GM18498 (cell line): Measurements from ENCODE around the gene ST3GAL5.

ENCODE experiments used
- ATAC-seq: cut with Tn5 transposase; IDR thresholded peaks from one replicate; pipeline ENCODE4 v1.9.1; 2021; ENCODE audit warnings: mild to moderate bottlenecking, moderate library complexity; ENCODE audit not compliant: unreplicated experiment

The ST3GAL5 gene

DNA sequence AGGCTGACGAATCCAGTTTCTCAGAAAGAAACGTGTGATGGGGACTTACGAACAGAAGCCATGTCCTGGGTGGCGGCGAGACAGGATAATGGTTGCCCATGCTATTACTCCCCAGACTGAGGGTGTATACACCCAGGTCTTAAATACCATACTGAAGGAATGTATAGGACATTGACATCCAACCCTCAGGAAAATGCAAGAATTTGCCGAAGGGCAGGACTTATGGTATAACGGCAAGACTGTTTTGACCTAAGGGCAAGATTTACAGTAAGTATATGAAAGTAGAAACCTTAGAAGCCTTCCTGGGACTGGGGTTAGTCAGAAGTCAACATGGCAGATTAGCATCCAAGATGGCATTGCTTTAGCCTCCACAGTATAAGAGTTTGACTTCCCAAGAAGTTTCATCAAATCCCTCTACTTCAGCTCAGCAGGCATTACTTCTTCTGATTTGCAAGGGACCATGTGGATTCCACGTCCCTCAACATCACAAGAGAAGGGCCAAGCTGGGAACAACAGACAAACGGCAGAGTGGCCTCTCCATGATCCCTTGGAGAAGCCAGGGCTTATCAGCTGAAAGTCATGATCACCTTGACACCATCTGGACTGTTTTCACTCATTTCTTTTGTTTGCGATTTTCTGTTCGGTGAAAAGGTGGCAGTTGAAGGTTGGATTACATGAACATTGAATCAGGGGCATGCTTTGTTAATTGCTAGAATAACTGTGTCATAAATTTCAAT lies 21.1 kb downstream of the ST3GAL5 start:
- ATAC-seq: no peak

- no peak for ATAC-seq
Measured at GRCh38 chr2:85867121-85867520, 21.7 kb downstream of the ST3GAL5 start.

GRCh38 chr2:85866165-85866659 lies 22.6 kb downstream of the ST3GAL5 start:
- no peak for ATAC-seq

- peak; percentile 63 for ATAC-seq
Measured at GRCh38 chr2:85865539-85866164, 23.1 kb downstream of the ST3GAL5 start.

GRCh38 chr2:85864654-85865053 lies 24.1 kb downstream of the ST3GAL5 start:
- no peak for ATAC-seq

GRCh38 chr2:85862426-85862825 lies 26.4 kb downstream of the ST3GAL5 start:
- ATAC-seq: no peak

DNA sequence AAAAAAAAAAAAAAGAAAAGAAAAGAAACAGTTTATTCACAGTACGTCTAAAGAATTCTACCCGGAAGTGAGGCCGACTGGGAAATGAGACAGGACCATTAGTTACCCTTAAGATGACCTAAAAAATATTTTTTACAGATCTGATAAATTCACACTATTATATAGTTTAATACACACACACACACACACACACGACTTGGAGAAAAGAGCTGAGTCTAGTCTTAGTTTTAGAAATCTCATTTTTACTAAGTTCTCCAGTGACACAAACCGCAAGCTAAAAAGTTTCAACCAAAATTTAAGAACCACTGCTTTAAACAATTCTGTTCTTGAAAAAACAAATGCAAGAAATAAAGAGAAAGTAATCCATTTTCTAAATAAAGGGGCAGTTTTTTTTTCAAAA lies 27.1 kb downstream of the ST3GAL5 start:
- ATAC-seq: no peak

DNA sequence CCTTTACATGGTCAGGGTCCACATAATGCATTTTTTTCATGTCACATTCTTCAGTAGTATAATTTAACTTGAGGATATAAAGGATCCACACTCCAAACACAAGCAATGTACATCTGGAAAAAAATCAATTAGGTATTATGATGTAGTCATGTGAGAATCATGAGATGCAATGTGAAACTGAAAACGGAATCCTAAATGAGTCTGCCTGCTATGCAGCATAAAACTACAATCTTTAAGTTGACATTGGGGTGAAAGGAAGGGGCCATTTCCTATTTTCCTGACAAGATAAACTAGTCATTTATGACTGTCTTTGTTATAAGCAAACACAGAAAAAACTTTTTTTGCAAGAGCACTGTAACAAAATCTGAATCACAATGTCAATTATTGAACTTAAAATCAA lies 27.6 kb downstream of the ST3GAL5 start:
- peak; percentile 76 for ATAC-seq

GRCh38 chr2:85858841-85859240 lies 29.9 kb downstream of the ST3GAL5 start:
- no peak for ATAC-seq

DNA sequence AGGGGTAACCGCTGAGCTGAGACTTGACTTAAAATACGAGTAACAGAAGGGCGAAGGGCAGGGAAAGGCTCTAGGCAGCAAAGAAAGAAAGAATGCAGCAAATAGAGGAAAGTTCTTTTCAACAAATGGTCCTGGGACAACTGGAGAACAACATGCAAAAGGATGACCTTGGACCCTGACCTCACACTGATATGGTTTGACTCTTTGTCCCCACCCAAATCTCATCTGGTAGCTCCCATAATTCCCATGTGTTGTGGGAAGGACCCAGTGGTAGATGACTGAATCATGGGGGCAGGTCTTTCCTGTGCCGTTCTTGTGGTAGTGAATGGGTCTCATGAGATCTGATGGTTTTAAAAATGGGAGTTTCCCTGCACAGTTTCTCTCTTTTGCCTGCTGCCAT lies 33.9 kb downstream of the ST3GAL5 start:
- ATAC-seq: no peak

DNA sequence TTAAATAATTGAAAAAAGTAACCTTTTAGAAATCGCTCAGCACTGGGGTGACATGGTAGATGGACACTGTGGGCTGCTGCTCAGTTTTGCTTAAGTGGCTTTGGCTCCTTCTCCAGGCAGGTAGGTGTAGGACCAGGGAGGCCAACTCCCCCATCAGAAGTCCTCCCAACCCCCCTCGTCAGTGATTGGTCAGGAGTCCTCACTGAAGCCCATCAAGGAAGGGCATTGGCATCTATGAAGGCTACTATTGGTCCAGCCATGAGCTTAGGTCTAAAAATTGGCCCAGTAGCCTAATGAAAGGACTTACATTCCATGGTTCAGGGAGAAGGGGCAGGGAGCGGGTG lies 34.7 kb downstream of the ST3GAL5 start:
- ATAC-seq: peak; percentile 14

- ATAC-seq: peak; percentile 52
Measured at GRCh38 chr2:85853499-85854165, 35.2 kb downstream of the ST3GAL5 start.

DNA sequence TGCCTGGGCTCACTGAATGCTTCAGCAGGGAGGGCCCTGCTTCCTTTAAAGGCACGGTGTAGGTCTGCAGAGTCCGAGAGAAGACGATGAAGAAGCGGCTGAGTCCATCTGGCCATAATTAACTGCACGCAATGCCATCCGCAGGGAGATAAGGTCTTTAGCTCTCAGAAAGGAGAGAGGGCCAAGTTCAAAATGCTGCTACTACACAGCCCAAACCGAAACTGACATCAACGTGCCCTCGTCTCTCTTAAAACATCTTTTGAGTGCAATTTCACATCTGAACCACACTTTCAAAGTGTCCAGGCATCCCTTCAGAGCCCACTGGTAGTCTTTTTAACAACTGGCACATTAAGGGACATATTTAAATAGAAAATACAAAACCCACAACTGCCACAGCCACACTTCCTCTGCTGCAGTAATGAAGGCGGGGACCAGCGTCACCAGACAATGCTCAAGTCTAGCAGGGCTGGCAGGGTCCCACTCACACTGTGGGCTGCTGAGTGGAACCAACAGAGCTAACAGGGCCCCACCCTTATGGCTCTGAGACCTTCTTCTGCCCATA lies 35.8 kb downstream of the ST3GAL5 start:
- ATAC-seq: peak; percentile 80

DNA sequence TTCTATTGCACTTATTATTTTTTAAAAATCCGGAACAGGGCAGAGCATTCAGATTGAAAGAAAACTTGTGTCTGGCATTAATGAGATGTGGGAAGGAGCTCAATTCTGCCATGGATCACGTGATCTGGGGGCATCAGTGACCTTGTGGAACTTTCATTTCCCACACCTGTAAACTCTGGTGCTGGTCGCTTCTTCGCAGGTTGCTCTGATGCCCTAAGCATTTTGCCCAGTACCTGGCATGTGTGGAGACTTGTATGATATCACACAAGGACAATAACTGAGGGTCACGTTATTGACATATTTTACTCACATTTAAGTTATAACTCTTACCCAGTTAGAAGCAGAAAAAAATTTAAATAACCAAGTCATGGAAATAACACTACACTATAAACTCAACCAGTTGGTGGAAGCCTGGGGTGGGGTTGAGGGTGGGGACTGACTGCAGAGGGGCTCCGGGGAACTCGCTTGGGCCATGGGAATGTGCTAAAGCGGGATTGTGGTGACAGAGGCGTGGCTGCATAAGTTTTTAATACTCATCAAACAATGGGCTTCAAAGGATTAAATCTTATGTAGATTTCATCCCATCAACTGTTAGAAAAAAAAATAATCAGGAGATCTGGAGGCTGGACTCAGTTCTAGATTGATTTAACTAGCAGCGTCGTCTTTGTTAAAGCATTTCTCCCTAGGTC lies 36.5 kb downstream of the ST3GAL5 start:
- no peak for ATAC-seq

DNA sequence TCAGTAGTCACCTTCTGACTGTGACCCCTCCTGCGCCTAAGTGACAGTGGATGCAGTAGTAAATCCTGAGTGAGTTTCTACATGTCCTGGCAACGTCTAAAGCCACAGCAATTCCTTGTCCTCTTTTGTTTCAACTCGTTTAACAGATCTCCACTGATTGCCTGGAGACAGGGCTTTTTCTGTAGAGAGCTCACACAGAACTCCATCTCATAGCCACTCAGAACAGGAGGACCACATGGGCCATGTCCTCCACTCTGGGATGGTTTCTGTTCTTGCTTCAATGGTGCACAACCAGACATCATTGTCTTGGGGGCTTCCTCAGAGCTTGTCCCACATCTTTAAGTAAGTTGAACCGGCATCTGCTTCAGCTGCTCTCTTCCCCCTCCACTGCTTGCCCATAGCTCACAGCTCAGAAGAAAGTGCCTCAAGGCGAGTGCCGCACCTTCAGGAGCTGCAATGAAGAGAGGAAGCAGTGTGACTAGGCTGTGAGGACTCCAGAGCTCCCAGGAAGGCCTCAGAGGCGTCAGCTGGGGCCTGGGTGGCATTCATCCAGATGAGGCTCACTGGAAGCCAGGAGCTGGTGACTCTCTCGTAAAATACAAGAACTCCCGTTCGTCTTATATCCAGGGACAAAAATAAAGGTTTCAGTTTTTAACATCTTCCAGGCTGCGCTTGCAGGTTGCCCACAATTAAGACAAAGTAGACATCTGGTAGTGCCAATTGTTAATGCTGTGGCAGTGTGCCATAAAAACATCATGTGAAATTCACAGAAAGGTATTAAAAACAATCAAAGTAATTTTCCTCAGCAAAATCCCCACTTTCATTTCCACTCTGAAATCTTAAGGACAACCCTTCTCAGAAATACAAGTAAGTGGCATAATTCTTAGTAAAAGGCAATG lies 37.3 kb downstream of the ST3GAL5 start:
- ATAC-seq: no peak

- ATAC-seq: no peak
Measured at GRCh38 chr2:85850451-85850850, 38.3 kb downstream of the ST3GAL5 start.

DNA sequence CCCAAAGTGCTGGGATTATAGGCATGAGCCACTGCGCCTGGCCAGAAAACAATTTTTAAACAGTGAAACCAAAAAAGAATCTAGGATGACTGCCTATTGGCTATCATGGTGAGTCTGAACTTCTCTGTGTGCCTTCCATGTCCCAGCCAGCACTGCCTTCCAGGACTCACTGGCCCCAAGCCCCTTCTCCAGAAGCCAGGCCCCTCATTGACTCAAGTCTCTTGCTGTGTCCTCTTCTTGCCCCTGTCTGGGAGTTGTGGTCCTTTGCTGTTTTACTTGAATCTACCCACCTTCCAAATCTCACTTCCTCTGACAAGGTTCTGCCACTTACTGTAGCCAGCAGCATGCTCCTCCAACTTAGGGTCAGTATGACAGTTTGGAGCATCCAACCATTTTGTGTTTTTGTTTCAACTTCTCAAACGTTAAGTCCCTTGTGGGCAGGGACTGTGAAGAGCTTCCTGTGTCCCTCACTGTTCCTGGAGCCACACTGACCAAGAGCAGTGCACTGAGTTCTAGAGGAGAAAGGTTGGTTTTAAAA lies 41.7 kb downstream of the ST3GAL5 start:
- no peak for ATAC-seq

- ATAC-seq: no peak
Measured at GRCh38 chr2:85846411-85846810, 42.4 kb downstream of the ST3GAL5 start.

DNA sequence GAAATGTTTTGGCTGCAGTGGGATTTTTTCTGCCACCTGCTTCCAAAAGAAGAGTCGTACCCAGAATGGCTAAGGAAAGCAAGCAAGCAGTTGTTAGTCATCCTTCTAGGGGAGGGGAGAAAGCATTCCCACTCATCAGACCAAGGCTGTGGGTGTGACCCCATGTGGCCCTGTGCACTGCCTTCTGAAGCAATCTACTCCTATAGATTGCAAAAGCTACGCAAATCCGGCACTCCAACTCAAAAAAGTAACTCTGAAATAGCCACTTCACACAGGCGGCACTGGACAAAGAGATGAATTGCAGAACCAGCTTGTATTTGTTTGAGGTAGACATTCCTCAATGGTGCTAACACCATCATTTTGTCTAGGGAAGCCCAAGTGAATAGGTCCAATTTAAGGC lies 44.3 kb downstream of the ST3GAL5 start:
- ATAC-seq: no peak

- ATAC-seq: no peak
Measured at GRCh38 chr2:85843543-85843942, 45.2 kb downstream of the ST3GAL5 start.
